GM12873 (cell line): Measurements from ENCODE around the gene ABAT.

Experiments used
- TF ChIP-seq, protein P1 (sequence below): IDR thresholded peaks from 2 replicates; pipeline ENCODE4 v1.5.1; 2012; ENCODE audit warnings: low read depth, mild to moderate bottlenecking, moderate library complexity, low read length, control low read depth; ENCODE audit not compliant: insufficient read depth; ENCODE audit errors: missing control alignments

ABAT gene

GRCh38 chr16:8676737-8677375, 2.4 kb downstream of the ABAT start:
- TF ChIP-seq, protein P1, sequence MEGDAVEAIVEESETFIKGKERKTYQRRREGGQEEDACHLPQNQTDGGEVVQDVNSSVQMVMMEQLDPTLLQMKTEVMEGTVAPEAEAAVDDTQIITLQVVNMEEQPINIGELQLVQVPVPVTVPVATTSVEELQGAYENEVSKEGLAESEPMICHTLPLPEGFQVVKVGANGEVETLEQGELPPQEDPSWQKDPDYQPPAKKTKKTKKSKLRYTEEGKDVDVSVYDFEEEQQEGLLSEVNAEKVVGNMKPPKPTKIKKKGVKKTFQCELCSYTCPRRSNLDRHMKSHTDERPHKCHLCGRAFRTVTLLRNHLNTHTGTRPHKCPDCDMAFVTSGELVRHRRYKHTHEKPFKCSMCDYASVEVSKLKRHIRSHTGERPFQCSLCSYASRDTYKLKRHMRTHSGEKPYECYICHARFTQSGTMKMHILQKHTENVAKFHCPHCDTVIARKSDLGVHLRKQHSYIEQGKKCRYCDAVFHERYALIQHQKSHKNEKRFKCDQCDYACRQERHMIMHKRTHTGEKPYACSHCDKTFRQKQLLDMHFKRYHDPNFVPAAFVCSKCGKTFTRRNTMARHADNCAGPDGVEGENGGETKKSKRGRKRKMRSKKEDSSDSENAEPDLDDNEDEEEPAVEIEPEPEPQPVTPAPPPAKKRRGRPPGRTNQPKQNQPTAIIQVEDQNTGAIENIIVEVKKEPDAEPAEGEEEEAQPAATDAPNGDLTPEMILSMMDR = no peak

DNA sequence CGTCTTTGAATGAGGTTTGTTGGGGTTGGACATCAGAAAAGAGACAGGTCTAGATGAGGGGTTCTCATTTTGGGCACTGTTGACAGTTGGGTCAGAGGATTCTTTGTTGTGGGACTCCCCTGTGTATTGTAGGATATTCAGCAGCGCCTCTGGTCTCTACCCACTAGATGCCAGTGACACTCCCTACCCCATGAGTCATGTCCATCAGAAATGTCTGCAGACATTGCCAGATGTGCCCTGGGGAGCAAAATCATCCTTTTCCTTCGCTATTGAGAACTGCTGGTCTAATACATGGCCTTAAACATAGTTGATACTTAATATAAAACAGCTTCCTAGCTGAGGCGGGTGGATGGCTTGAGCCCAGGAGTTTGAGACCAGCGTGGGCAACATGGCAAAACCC, 3.1 kb downstream of the ABAT start:
- TF ChIP-seq, protein P1 = no peak

DNA sequence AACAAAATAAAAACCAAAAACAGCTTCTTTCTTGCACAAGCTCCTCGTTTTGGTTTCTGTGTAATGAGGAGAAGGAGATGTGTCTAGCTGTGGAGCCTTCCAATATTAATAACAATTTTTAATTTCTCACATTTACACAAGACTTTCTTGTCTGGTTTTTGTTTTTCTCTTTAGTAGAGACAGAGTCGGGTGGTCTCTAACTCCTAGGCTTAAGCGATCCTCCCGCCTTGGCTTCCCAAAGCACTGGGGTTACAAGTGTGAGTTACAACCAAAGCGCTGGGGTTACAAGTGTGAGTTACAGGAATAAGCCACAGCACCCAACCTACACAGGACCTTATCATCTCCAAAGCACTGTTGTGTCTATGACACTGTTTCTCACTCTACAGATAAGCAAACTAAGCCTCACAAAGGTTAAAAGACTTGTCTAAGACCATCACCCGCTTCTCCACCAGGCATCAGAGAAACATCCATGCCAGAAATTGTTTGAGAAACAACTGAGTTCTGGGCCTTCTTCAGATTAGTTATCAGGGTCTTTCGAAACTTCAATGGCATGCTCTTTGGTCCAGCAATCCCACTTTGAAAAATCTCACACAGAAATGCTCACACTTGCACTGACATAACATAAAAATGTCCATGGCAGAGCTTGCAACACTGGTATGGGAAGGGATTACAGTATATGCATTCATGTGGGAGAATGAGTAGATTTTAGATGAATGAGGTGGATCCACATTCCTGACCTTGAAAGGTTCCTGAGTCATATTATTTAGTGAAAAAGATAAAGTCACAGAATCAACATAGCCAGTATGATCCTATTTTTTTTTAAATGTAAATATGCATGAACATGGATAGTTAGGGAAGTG, 3.9 kb downstream of the ABAT start:
- TF ChIP-seq, protein P1 = no peak

GRCh38 chr16:8679151-8679550, 4.7 kb downstream of the ABAT start:
- TF ChIP-seq, protein P1 = no peak

DNA sequence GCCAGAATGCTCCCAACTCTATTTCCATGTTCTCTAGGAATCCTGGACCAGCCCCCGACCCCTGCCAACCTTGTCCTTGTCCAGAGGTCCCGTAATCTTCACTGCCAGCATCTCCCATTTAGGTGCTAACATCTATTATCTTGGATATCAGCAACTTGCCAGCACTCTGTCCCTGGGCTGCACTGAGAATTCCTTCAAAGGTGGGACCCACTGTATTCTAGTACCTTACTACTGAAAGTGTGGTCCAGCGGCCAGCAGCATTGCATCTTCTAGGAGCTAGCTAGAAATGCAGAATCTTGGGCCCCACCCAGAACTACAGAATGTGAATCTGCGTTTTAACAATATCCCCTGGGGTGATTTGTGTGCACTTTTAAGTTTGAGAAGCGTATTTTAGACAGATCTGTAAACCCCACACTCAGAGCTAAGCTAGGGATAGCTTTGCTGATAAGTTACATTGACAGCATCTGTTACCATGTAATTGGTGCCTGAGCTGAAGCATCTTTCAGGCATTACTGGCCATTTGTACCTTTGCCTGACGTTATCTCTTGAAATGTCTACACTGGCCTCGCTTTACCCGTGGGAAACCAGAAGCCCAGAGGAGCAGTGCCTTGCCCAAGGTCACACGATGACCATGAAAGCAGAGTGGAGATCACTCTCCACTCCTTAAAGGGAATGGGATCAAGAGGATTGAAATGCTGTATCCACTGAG, 8.3 kb downstream of the ABAT start:
- TF ChIP-seq, protein P1 = no peak

DNA sequence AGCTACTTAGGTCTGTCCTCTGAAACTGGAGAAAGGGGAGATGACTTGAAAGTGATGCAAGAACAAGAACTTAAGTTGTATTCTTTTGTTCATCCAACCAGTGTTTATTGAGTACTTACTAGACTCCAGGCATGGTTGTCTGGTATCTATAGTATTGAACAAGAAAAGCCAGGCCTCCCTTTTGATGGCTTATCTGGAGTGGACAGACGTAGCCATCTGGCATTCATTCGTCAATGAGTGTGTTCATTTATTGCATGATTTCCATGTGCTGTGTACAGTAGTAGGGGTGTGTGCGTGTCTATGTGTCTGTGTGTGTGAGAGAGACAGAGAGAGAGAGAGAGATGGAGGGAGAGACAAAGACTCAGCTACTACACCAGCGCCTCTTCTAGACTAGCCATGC, 9.2 kb downstream of the ABAT start:
- TF ChIP-seq, protein P1 = no peak

- TF ChIP-seq, protein P1 = no peak
Measured at GRCh38 chr16:8685617-8686016, 11.2 kb downstream of the ABAT start.
